Sciatic nerve (tissue), 2 donors: ENCODE measurements around the gene CTSC. TPM values are rescaled to one million over a fixed set of nuclear protein-coding genes. Genes with fewer than 3 reads are reported as not detected.

Source experiments
- ATAC-seq: fragments of 200-7000 bp; cut with Tn5 transposase; one replicate; pipeline ENCODE4 v1.9.1; 2020; ENCODE audit warnings: mild to moderate bottlenecking, moderate library complexity
- DNase-seq: peaks from one replicate; pipeline ENCODE4 v3.0.0-alpha.2; 2020; ENCODE audit warnings: low spot score
- intact Hi-C: fragments of 100-400 bp; cut with DNase I; formaldehyde crosslinking; loops from one replicate; pipeline ENCODE4 v1.14.2; 2022
- total RNA-seq: library from RNA; stranded (reverse); fragmentation: NEBNext Ultra II Directional; extraction: Animal tissue kit (Norgen Biotek cat#: 25700); gene quantifications from one replicate; pipeline ENCODE4 v1.2.1, GENCODE V29; 2021
- donor health status: DM: no; HTN: no; CAD: no.
- donor health status: DM: no; HTN: no; CAD: no.

Gene CTSC
- total RNA-seq = 85.2 TPM

GRCh38 chr11:88337181-88337986, at the start of gene CTSC:
Gene CTSC, minus strand, starts transcription at chr11:88337736. Its CDS starts 64 bp downstream, at chr11:88337672.
- intact Hi-C loops = no loop called here
- DNase-seq (peak; percentile 97), ATAC-seq (peak; percentile 98)

GRCh38 chr11:88384669-88385005, 47.1 kb upstream of the CTSC start:
- ATAC-seq (no peak), DNase-seq (no peak)
- intact Hi-C loops = no loop called here

- DNase-seq = no peak
- ATAC-seq = no peak
- intact Hi-C loops = no loop called here
Observed at GRCh38 chr11:88384004-88384668, 46.6 kb upstream of the CTSC start.

- DNase-seq = no peak
- intact Hi-C loops = no loop called here
- no peak for ATAC-seq
Observed at GRCh38 chr11:88383447-88383846, 45.9 kb upstream of the CTSC start.

- no peak for DNase-seq
- no peak for ATAC-seq
- intact Hi-C loops = no loop called here
Observed at GRCh38 chr11:88379130-88379529, 41.6 kb upstream of the CTSC start.

GRCh38 chr11:88378422-88379066, 41.0 kb upstream of the CTSC start:
- intact Hi-C loops = no loop called here

GRCh38 chr11:88377646-88378045, 40.1 kb upstream of the CTSC start:
- ATAC-seq (no peak), DNase-seq (no peak)
- intact Hi-C loops = no loop called here

More at GRCh38 chr11:88378422-88379066, 41.0 kb upstream of the CTSC start:
- ATAC-seq (no peak), DNase-seq (no peak)

- intact Hi-C loops = no loop called here
- ATAC-seq = no peak
- no peak for DNase-seq
Observed at GRCh38 chr11:88377144-88377543, 39.6 kb upstream of the CTSC start.

- ATAC-seq (no peak), DNase-seq (no peak)
- intact Hi-C loops = no loop called here
Observed at GRCh38 chr11:88375927-88376470, 38.5 kb upstream of the CTSC start.

- ATAC-seq (no peak), DNase-seq (no peak)
- intact Hi-C loops = no loop called here
Observed at GRCh38 chr11:88370782-88371181, 33.2 kb upstream of the CTSC start.

- no peak for ATAC-seq
- no peak for DNase-seq
- intact Hi-C loops = loop anchor here (10.0 kb wide), 1 partner anchor 1323 kb away; no protein-coding TSS in a partner anchor
Observed at GRCh38 chr11:88367310-88367709, 29.8 kb upstream of the CTSC start.

GRCh38 chr11:88363648-88364065, 26.1 kb upstream of the CTSC start:
- ATAC-seq (no peak), DNase-seq (no peak)
- intact Hi-C loops = loop anchor here (10.0 kb wide), 1 partner anchor 1319 kb away; no protein-coding TSS in a partner anchor

GRCh38 chr11:88363004-88363403, 25.5 kb upstream of the CTSC start:
- ATAC-seq (no peak), DNase-seq (no peak)
- intact Hi-C loops = loop anchor here (10.0 kb wide), 1 partner anchor 1318 kb away; no protein-coding TSS in a partner anchor

GRCh38 chr11:88360141-88360540, 22.6 kb upstream of the CTSC start:
- ATAC-seq (no peak), DNase-seq (no peak)
- intact Hi-C loops = loop anchor here (10.0 kb wide), 1 partner anchor 1315 kb away; no protein-coding TSS in a partner anchor

GRCh38 chr11:88359541-88359940, 22.0 kb upstream of the CTSC start:
- intact Hi-C loops = no loop called here
- ATAC-seq (no peak), DNase-seq (no peak)

- ATAC-seq (no peak), DNase-seq (no peak)
- intact Hi-C loops = no loop called here
Observed at GRCh38 chr11:88359114-88359513, 21.6 kb upstream of the CTSC start.

GRCh38 chr11:88358040-88358431, 20.5 kb upstream of the CTSC start:
- no peak for ATAC-seq
- DNase-seq = no peak
- intact Hi-C loops = no loop called here

GRCh38 chr11:88357323-88358039, 19.9 kb upstream of the CTSC start:
- intact Hi-C loops = no loop called here
- ATAC-seq = peak; percentile 74
- no peak for DNase-seq

- no peak for DNase-seq
- no peak for ATAC-seq
- intact Hi-C loops = no loop called here
Observed at GRCh38 chr11:88355887-88356286, 18.4 kb upstream of the CTSC start.
